ENCODE results near the gene CD82. TPM values are rescaled to one million over a fixed set of nuclear protein-coding genes. Genes with fewer than 3 reads are reported as not detected.

Gene CD82
- total and polyA plus RNA-seq, 2 of the 8 experiments (the other 6 are each of a cell fraction or from before 2014, with no cell fraction given): 7.9 to 10.3 TPM

DNA sequence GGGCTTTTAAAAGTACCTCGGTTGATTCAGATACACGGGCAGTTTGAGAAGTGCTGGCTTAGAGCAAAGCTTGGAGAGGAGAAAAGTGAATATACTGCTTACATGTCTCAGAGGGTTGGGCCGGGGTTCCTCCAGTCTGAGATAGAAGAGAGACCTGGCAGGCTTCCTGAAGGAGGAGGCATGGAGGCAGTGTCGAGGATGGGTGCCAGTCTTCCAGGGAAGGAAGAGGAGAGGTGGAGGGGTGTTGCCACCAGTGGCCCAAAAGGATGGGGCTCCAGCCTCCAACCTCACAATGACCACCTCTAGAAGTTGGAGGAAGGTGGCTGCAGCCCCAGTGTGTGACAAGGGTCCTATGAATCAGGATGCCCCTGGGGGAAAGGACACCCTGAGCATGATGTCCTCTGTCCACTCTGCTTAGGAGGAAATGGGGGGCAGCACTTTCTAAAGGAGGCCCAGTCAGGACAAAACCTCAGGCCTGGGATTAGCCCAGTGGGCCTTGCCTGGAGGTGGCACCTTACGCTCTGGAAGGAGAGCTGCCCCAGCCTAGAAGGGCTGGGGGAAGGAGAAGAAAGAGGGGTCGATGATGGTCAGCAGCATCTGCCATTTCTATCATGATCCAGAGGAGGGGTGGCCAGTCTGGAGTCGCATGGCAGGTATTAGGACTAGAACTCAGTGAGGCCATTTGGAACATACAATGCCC is 65.2 kb downstream of the CD82 start (continued):
- TF ChIP-seq POU5F1 (IDR thresholded peaks at IDR 0.05; ENCODE audit: low read depth, low read length): no peak
- no peak for TF ChIP-seq EZH2 (IDR thresholded peaks at IDR 0.05; ENCODE audit: low read depth, low read length, severe bottlenecking)
- TF ChIP-seq EP300 (IDR thresholded peaks at IDR 0.05; ENCODE audit: borderline replicate concordance in 1 of 2, low read depth in 2 of 2, low read length in 2 of 2): no peak
- no peak for TF ChIP-seq RFX5 (IDR thresholded peaks at IDR 0.05; ENCODE audit: borderline replicate concordance, low read depth, low read length)
- TF ChIP-seq JUND (IDR thresholded peaks at IDR 0.05; ENCODE audit: low read length): no peak
- TF ChIP-seq KDM1A (IDR thresholded peaks at IDR 0.05; ENCODE audit: borderline replicate concordance, low read length): no peak
- TF ChIP-seq KDM4A (IDR thresholded peaks at IDR 0.05; ENCODE audit: low read depth, low read length, severe bottlenecking): no peak
